ENCODE data around the gene RCSD1. TPM values are rescaled to one million over a fixed set of nuclear protein-coding genes. Genes with fewer than 3 reads are reported as not detected.

The RCSD1 gene
- total RNA-seq, 2 donors from 2014 or later: 28.2 to 65.6 TPM

- DNase-seq (ENCODE audit: low spot score in 2 of 2) (no peak), ATAC-seq (no peak)
- peaks cover 0 to 3% of the 10 kb centered on the region in 2 donors for H3K36me3 Mint-ChIP-seq
- H3K27ac Mint-ChIP-seq: peak overlapping the region; percentile 56 to 79
- H3K9me3 Mint-ChIP-seq: no peaks in the 10 kb centered on the region
Measured at GRCh38 chr1:167683226-167683625, 53.2 kb downstream of the RCSD1 start.

GRCh38 chr1:167683641-167684502, 53.8 kb downstream of the RCSD1 start:
- ATAC-seq: no peak

GRCh38 chr1:167685844-167686243, 55.8 kb downstream of the RCSD1 start:
- DNase-seq (ENCODE audit: low spot score in 2 of 2): no peak
- H3K36me3 Mint-ChIP-seq: peaks cover 0 to 21% of the 10 kb centered on the region in 2 donors
- no peaks in the 10 kb centered on the region for H3K9me3 Mint-ChIP-seq
- H3K27ac Mint-ChIP-seq: peak overlapping the region; percentile 44 to 56
- no peak for ATAC-seq

More at GRCh38 chr1:167683641-167684502, 53.8 kb downstream of the RCSD1 start:
- DNase-seq (ENCODE audit: low spot score in 2 of 2): no peak
- no peaks in the 10 kb centered on the region for H3K9me3 Mint-ChIP-seq
- H3K27ac Mint-ChIP-seq: peak overlapping the region; percentile 56 to 79
- peaks cover 0 to 10% of the 10 kb centered on the region in 2 donors for H3K36me3 Mint-ChIP-seq

GRCh38 chr1:167687919-167688519, 58.0 kb downstream of the RCSD1 start:
- Mint-ChIP-seq H3K36me3 (peaks cover 0 to 21% of the 10 kb centered on the region in 2 donors), H3K27ac (peak overlapping the region in 1 of 2 donors; percentile 86), H3K9me3 (no peaks in the 10 kb centered on the region)
- DNase-seq (ENCODE audit: low spot score in 2 of 2) (peak in 1 of 2 donors; percentile 81), ATAC-seq (peak; percentile 32 to 66)

GRCh38 chr1:167689567-167689920, 59.5 kb downstream of the RCSD1 start:
- ATAC-seq (peak in 1 of 2 donors; percentile 79), DNase-seq (ENCODE audit: low spot score in 2 of 2) (no peak)
- peaks cover 0 to 21% of the 10 kb centered on the region in 2 donors for H3K36me3 Mint-ChIP-seq
- peak overlapping the region; percentile 36 to 86 for H3K27ac Mint-ChIP-seq
- H3K9me3 Mint-ChIP-seq: no peaks in the 10 kb centered on the region

- ATAC-seq (peak in 1 of 2 donors; percentile 61), DNase-seq (ENCODE audit: low spot score in 2 of 2) (no peak)
- H3K36me3 Mint-ChIP-seq: peaks cover 0 to 21% of the 10 kb centered on the region in 2 donors
- no peaks in the 10 kb centered on the region for H3K9me3 Mint-ChIP-seq
- peak overlapping the region; percentile 36 to 86 for H3K27ac Mint-ChIP-seq
Measured at GRCh38 chr1:167690053-167690452, 60.0 kb downstream of the RCSD1 start.

GRCh38 chr1:167693425-167694045, 63.5 kb downstream of the RCSD1 start:
- Mint-ChIP-seq H3K36me3 (peaks cover 6 to 24% of the 10 kb centered on the region in 2 donors), H3K9me3 (no peaks in the 10 kb centered on the region), H3K27ac (peak overlapping the region; percentile 52 to 79)
- no peak for ATAC-seq
- DNase-seq (ENCODE audit: low spot score in 2 of 2): no peak

- DNase-seq (ENCODE audit: low spot score in 2 of 2): no peak
- Mint-ChIP-seq H3K36me3 (peaks cover 13 to 23% of the 10 kb centered on the region in 2 donors), H3K9me3 (no peaks in the 10 kb centered on the region), H3K27ac (peak overlapping the region; percentile 79 to 85)
- ATAC-seq: no peak
Measured at GRCh38 chr1:167694691-167695090, 64.7 kb downstream of the RCSD1 start.

GRCh38 chr1:167695147-167695546, 65.1 kb downstream of the RCSD1 start:
- Mint-ChIP-seq H3K36me3 (peaks cover 18 to 23% of the 10 kb centered on the region in 2 donors), H3K27ac (peak overlapping the region; percentile 79 to 85), H3K9me3 (no peaks in the 10 kb centered on the region)
- DNase-seq (ENCODE audit: low spot score in 2 of 2) (no peak), ATAC-seq (no peak)

GRCh38 chr1:167695756-167696561, 65.9 kb downstream of the RCSD1 start:
- ATAC-seq (no peak), DNase-seq (ENCODE audit: low spot score in 2 of 2) (no peak)
- H3K36me3 Mint-ChIP-seq: peaks cover 18 to 22% of the 10 kb centered on the region in 2 donors
- no peaks in the 10 kb centered on the region for H3K9me3 Mint-ChIP-seq
- peak overlapping the region in 1 of 2 donors; percentile 60 for H3K27ac Mint-ChIP-seq

GRCh38 chr1:167697667-167698141, 67.7 kb downstream of the RCSD1 start:
- no peaks in the 10 kb centered on the region for H3K9me3 Mint-ChIP-seq
- DNase-seq (ENCODE audit: low spot score in 2 of 2) (no peak), ATAC-seq (no peak)
- peak overlapping the region; percentile 60 to 97 for H3K27ac Mint-ChIP-seq
- peaks cover 18 to 22% of the 10 kb centered on the region in 2 donors for H3K36me3 Mint-ChIP-seq

- H3K9me3 Mint-ChIP-seq: no peaks in the 10 kb centered on the region
- ATAC-seq: no peak
- peaks cover 18 to 22% of the 10 kb centered on the region in 2 donors for H3K36me3 Mint-ChIP-seq
Measured at GRCh38 chr1:167698313-167698712, 68.3 kb downstream of the RCSD1 start.

GRCh38 chr1:167701510-167701909, 71.5 kb downstream of the RCSD1 start:
- peaks cover 18 to 22% of the 10 kb centered on the region in 2 donors for H3K36me3 Mint-ChIP-seq
- DNase-seq (ENCODE audit: low spot score in 2 of 2) (no peak), ATAC-seq (no peak)
- peak overlapping the region; percentile 77 to 91 for H3K27ac Mint-ChIP-seq
- no peaks in the 10 kb centered on the region for H3K9me3 Mint-ChIP-seq

More at GRCh38 chr1:167698313-167698712, 68.3 kb downstream of the RCSD1 start:
- peak overlapping the region in 1 of 2 donors; percentile 2 for H3K27ac Mint-ChIP-seq
- no peak for DNase-seq (ENCODE audit: low spot score in 2 of 2)

GRCh38 chr1:167703557-167703956, 73.5 kb downstream of the RCSD1 start:
- ATAC-seq: no peak
- Mint-ChIP-seq H3K36me3 (peaks cover 11 to 13% of the 10 kb centered on the region in 2 donors), H3K9me3 (no peaks in the 10 kb centered on the region), H3K27ac (peak overlapping the region; percentile 53 to 75)
- no peak for DNase-seq (ENCODE audit: low spot score in 2 of 2)

GRCh38 chr1:167704715-167705114, 74.7 kb downstream of the RCSD1 start:
- ATAC-seq: no peak
- peak overlapping the region in 1 of 2 donors; percentile 75 for H3K27ac Mint-ChIP-seq
- peaks cover 4 to 5% of the 10 kb centered on the region in 2 donors for H3K36me3 Mint-ChIP-seq
- no peak for DNase-seq (ENCODE audit: low spot score in 2 of 2)
- no peaks in the 10 kb centered on the region for H3K9me3 Mint-ChIP-seq

GRCh38 chr1:167705250-167705649, 75.2 kb downstream of the RCSD1 start:
- no peak for DNase-seq (ENCODE audit: low spot score in 2 of 2)
- Mint-ChIP-seq H3K9me3 (no peaks in the 10 kb centered on the region), H3K27ac (peak overlapping the region in 1 of 2 donors; percentile 85), H3K36me3 (no peaks in the 10 kb centered on the region)
- ATAC-seq: no peak
